Thyroid gland (tissue), 4 donors: ENCODE measurements around the gene DCPS.

ENCODE experiments used
- POLR2A ChIP-seq, 2 donors: fragments of 450-650 bp; IDR thresholded peaks; one replicate each; pipeline ENCODE4 v1.6.1; 2017; ENCODE audit warnings: antibody characterized with exemption in 2 of 2, mild to moderate bottlenecking in 2 of 2, moderate library complexity in 1 of 2
- TF ChIP-seq, protein P1 (sequence below), 6 experiments: fragments of 200-600 bp in 3 of 6; fragments of 450-650 bp in 3 of 6; sonication (generic) in 3 of 6; IDR thresholded peaks; one replicate each; pipeline ENCODE4 v1.5.1; 2016 to 2019; ENCODE audit warnings: antibody characterized with exemption in 6 of 6, mild to moderate bottlenecking in 2 of 6, inconsistent platforms in 1 of 6, moderate library complexity in 1 of 6

DNA sequence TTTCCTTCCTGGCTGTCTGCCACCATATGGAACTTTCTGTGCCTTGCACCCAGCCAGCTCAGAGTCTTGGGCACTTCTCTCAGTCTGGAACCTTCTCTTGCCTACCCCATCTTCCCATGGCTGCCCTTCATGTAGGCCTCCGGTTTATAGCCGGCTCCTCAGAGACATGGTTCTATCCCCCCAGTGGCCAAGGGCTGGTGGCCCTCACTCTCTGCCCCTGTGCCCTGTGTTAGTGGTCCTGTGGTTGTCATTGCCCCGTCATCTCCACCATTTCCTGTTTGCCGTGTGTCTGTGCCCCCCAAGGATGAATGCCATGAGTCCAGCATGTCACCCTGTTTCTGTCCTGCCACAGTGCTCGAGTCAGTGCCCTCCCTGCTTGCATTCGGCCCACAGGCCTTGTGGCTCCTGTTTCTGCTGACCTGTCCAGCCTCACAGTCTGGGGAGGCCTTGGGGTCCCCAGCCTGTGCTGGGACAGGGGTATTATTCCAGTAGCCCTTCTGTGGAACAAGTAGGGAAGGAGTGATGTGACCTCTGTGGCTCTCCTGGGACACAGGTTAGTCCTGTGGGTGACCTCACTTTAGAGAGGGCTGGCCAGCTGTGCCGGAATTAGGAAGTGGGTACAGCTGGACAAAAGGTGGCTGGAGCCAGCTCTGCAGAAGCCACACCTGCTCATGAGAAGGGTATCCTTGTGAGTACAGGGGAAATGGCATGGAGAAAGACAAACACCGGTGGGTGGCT is 82.3 kb downstream of the DCPS start:
- TF ChIP-seq, protein P1, sequence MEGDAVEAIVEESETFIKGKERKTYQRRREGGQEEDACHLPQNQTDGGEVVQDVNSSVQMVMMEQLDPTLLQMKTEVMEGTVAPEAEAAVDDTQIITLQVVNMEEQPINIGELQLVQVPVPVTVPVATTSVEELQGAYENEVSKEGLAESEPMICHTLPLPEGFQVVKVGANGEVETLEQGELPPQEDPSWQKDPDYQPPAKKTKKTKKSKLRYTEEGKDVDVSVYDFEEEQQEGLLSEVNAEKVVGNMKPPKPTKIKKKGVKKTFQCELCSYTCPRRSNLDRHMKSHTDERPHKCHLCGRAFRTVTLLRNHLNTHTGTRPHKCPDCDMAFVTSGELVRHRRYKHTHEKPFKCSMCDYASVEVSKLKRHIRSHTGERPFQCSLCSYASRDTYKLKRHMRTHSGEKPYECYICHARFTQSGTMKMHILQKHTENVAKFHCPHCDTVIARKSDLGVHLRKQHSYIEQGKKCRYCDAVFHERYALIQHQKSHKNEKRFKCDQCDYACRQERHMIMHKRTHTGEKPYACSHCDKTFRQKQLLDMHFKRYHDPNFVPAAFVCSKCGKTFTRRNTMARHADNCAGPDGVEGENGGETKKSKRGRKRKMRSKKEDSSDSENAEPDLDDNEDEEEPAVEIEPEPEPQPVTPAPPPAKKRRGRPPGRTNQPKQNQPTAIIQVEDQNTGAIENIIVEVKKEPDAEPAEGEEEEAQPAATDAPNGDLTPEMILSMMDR (IDR thresholded peaks at IDR 0.05): no peak
- no peak for TF ChIP-seq POLR2A (IDR thresholded peaks at IDR 0.05)
